HG02884 (cell line): Measurements from ENCODE around the gene BRD7.

ENCODE experiments used
- ATAC-seq: cut with Tn5 transposase; IDR thresholded peaks from one replicate; pipeline ENCODE4 v1.9.1; 2021; ENCODE audit warnings: mild to moderate bottlenecking, moderate library complexity; ENCODE audit not compliant: unreplicated experiment

Gene BRD7

DNA sequence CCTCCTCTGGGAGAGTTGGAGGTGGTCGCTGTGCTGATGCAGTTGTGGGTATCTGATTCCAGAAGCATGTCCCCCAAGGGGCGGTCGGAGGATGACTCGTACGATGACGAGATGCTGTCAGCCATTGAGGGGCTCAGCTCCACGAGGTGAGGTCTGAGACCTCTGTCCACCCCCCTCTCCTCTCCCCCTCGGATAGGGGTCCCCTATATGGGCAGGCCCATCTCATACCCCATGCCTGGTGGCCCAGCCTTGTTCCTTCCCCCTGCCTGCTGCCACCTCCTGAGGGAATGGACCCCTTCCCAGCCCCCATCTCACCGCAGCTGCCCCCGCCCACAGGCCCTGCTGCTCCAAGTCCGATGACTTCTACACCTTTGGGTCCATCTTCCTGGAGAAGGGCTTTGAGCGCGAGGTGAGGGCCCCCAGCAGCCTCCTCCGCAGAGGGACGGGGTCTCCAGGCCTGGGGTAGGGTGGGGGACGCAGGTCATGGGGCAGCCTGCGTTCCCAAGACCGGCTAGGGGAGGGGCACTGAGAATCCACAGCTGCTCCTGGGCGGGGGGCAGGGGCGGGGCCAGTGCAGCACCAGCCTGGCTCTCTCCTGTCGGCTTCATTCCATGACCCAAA is 63.2 kb downstream of the BRD7 start:
- no peak for ATAC-seq

DNA sequence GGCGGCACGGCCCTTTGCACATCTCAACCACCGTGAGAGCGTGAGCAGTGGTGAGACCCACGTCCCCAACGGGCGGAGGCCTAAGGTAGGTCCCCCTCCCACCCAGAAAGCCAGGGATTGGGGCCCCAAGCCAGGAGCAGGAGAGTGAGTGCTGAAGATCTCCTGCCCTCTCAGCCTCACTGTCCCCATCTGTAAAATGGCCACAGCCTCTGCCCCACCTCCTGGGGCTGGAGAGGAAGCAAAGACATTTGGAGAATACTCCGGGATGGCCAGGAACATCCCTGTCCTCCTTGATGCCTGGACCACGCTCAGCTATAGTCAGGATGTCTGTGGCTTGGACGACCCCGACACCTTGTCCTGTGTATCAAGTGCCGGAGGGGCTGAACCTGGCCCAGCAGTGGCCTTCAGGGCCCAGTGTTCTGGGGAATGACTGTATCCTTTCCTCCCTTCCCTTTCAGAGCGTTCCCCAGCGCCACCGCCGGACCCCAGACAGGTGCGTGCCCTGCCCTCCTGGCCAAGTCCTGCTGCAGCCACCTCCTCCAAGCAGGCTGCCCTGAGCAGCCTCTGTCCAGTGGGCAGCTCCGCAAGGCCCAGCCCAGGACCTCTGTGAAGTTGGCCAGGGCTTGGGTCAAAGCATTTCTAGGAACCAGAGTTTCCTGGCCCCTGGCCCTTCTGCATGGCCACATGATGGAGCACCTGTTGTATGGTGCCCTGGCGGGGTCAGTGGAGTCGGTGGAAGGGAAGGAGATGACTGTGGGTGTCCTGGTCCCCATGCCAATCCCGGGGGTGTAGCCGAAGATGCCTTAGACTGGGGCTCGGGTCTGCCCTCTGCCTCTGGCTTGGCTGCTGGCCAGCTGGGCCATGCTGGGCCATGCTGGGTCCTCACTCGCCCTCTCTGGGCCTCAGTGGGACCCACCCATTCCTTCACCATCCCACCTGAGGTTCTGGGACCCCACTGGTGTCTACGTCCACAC is 64.0 kb downstream of the BRD7 start:
- ATAC-seq: no peak

DNA sequence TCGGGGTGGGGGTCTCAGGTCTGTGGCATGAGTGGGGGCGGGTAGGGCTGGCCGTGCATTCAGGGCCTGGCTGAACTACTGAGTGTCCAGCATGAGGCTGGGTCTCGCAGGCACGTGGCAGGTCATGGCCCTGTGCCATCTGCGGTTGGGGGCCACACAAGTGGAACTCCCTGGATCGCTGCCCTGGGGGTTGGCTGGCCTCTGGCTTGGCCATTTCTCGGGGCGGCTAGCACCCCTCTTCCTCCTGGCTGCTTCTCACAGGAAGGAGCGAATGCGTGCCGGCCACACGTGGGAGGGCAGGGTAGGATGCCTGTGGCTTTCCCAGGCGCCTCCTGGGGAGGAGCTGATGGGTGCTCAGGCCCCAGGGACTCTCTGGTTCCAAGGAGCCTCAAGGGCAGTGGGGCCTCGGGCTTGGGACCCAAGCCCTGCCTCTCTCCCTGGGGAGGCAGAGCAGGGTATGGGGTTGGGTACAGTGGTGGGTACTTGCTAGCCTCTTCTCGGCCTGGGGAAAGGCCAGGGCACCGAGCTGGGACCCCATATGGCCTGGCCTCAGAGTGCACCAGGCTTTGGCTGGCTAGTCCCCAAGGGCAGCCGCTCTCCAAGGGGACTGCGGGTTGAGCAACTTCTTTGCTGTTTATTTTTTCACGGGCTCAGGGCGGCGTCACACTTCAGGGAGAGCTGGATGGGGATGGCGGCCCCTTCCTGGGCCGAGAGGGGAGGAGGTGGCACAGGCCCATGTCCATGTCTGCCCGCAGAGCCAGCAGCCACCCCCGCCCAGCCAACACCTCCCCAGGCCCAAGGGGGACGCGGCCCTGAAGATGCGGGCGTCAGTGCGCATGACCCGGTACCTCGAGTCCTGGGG is 65.0 kb downstream of the BRD7 start:
- ATAC-seq: no peak

DNA sequence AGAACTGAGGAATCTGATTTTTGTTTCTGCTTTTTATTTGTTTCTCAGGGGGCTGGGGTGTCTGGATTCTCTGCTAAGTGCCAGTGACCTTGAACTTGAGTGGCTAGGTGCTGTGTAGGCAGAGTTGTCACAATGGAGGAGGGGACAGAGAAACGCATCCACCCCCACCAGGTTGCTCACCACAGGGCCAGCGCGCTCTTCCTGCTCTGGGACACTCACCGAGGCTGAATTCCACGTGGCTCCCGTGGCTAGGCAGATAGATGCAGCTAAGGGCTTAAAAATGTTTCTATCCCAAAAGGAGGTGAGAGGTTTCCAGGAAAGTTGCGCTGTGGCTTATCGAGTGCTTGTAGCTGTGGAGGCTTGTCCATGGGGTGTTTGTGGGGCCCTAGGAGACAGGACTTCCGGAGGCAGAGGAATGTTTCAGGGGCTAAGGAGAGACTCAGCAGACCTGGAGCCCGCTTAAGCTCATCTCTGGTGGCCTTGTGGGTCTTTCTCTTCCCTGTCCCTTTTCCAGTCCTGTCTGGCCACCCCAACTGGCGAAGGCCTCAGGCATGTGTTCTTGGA is 65.7 kb downstream of the BRD7 start:
- no peak for ATAC-seq

DNA sequence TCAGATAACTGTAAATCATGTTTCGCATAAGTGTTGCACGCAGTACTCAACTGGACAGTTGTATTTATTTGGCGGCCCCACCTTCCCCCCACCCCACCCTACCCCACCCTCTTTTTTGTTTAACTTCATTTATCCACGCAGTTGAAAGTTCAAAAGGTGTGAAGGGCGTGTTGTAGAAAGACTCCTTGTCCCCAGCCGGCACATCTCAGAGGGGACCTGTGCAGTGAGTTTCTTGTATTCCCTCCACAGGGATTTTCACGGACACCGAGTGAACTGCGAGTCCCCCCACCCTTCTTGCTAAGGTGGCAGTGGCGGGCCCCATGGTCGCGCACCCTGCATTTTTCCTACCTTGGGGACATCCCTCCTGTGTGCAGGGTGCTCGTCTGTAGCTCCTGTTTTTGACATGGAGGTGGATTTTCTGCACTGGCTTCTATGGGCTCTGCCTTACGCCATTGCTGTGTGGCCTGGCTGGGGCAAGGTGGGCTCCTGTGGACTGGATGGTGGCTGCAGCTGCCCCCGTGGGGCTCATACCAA is 66.2 kb downstream of the BRD7 start:
- ATAC-seq: no peak

DNA sequence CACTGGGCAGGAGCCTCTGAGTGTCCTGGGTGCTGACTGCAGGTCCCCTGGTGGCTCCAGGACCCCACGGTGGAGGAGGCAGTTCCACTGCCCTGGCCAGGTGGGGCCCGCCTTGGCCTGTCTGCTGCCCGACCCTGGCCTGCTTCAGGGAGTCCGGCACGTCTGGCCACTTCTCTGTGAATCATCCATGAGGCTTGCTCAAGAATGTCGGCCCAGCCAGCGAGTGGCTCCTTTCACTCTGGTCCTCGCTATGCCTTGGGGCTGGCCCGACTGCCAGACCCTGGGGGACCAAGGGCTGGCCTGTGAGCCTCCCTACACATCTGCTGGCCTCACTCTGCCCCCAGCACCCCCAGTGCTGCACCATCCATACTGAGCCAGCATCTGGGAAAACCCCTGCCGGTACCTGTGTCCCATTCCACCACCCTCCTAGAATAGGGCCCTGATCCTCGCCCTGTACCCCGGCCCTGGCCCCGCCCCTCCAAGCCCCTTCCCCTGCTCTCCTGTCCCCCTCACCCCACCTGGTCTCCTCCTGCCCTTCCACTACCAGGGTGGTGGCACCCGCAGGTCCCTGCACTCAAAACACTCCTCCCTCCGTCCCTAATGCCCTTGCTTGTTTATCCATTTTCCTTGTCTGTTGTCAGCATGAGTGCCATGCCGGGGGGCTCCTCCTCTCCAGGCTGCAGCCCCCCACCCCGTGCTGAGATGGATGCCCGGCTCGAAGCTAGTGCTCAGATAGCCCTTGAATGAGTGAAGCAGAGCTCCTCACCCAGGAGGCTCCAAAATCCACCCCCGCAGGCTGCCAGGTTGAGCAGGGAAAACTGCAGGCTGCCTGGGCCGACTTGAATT is 66.9 kb downstream of the BRD7 start:
- ATAC-seq: no peak

DNA sequence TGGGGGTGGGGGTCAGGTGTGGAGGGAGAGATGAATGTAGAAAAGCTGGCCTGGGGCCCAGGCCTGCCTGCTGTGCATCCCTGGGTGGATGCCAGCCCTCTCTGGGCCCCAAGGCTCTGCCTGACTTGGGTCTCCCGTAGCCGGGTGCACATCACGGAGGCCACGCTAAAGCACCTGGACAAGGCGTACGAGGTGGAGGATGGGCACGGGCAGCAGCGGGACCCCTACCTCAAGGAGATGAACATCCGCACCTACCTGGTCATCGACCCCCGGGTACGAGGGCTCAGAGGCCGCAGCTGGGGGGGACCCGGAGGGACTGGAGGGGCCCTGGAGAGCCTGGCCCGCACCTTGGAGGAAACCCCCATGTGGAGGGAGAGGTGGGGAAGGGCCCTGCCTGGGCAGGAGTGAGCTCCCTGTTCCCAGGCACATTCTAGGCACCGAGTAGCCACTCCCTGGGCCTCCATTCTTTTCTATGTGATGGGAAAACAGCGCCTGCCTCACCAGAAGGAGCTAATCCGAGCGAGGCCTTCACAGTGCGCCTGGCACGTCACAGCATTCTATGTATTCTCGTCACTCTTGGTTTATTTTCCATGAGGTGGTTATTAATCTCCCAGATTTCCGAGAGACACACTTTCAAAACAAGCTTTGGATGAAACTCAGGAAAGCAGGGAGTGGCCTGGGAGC is 67.7 kb downstream of the BRD7 start:
- ATAC-seq: no peak

DNA sequence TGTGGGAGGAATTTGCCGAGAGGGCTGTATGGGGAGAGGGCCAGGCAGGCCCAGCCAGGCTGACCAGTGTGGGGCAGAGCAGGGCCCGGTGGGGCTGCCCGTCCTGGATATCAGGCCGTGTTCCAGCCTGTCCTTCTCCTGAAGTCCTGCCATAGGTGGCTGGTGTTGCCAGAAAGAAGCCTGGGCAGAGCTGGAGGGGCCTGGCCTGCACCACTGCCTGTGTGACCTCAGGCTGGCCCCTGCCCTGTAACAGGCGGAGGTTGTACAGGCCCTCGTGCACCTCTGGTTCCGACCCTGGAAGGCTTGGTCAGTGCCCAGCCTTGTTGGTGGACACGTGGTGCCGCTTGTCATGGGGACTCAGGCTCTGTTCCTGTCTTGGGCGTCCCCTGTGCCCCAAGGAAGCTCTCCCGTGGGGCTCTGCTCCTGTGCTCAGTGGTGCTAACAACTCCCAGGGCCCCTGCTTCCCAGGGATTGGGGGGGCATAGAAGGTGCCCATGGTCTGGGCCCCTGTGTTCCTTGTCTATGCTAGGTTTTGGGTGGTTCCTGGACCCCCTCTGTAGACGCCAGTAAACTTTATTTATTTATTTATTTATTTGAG is 69.2 kb downstream of the BRD7 start:
- ATAC-seq: no peak

DNA sequence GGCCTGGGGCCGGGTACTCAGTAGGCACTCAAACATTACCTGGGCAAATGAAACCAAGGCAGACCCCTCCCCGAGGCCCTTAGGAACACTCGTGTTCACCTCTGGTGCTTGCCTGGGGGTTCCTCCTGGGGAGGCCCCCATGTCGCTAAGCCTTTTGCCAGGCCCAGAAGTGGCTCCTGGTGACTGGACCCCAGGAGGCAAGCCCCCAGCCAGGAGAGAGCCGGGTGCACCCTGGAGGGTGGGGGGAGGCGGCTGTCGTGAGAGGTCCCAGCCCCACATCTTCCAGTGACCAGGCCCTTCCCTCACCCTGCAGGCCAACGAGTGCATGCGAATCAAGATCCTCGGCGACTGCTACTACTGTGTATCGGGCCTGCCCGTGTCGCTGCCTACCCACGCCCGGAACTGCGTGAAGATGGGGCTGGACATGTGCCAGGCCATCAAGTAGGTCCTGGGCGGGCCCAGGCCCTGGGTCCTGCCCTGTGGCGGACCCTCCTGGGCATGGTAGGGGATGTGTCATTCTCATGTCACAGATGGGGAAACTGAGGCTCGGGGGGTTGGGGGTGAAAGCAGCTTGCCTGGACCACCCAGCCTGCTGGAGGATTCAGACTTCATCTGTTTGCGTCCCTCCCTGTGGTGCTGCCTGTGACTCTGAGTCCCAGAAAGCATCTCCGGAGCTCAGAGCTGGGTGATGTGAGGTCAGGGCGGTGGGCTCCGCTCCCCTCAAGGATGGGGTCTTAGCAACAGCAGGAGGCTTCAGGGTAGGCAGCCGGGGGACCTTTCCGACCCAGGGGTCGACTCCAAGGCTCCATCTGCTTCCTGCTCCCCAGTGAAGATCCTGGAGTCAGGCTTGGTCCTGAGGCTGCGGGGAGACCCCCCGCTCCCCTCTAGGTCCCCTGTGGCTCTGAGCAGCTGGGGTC is 69.9 kb downstream of the BRD7 start:
- ATAC-seq: no peak

DNA sequence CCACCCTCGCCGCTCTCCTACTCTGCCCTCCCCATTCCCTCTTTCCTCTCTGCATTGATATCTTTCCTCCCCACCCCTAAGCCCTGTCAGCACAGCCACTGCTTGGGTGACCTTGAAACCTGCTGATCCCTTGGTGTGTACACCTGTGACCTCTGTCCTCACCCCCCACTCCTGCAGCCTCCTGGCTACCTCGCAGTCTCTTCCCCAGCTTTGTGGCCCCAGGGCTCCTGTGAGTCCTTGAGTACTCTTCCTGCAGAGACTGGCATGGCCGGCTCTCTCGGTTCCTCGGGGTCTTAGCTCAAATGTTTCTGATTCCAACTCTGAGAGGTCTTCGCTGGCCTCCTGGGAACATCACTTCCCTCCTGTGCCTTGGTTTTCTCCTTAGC is 70.7 kb downstream of the BRD7 start:
- no peak for ATAC-seq

DNA sequence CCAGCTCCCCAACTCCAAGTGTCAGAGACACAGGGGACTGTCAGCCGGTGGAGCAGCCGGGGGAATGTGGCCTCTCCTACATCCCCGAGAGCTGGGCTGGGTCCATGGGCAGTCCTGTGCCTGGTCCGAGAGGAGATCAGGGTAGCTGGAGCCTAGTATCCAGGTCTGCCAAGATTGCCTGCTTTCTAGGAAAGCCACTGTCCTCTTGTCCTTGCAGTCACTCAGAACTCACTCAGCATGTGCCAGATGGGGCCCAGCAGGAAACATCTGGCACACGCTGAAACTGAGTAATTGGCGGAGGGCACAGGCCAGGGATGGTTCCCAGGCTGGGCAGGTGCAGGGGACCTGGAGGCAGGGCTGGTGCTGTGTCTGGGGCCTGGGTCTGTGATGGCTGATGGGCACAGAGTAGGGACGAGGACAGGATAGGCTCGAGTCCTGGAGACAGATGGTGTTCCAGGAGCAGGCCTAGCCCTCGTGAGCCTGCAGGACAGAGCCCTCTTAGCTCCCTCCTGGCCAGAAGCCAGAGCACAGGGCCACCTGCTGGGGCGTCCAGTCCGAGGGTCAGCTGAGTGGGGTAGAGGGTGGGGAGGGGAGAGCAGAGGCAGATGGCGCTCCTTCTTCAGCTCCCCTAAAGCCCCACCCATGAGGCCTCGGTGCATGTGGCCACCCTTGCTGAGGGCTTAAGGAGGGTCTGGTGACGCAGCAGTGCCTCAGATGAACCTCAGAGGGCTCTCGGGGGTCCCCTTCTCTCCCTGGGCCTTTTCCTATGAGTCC is 71.3 kb downstream of the BRD7 start:
- ATAC-seq: no peak

DNA sequence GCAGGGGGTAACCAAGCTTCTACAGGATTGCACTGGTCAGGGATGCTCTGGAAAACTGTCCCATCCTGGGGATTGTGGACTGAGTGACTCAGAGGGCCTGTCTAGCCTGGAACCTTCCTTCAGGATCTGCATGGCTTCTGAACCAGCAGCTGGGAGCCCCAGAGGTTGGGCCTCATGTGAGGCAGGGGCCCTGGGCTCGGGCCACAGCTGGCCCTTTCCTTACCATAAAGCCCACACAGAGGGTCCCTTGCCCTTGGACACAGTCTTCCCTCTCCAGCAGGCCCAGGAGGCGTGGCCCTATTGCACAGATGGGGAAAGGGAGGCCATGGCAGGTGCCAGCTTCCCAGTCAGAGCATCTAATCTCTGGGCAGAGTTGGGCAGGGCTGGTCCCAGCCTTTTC is 72.0 kb downstream of the BRD7 start:
- ATAC-seq: no peak

DNA sequence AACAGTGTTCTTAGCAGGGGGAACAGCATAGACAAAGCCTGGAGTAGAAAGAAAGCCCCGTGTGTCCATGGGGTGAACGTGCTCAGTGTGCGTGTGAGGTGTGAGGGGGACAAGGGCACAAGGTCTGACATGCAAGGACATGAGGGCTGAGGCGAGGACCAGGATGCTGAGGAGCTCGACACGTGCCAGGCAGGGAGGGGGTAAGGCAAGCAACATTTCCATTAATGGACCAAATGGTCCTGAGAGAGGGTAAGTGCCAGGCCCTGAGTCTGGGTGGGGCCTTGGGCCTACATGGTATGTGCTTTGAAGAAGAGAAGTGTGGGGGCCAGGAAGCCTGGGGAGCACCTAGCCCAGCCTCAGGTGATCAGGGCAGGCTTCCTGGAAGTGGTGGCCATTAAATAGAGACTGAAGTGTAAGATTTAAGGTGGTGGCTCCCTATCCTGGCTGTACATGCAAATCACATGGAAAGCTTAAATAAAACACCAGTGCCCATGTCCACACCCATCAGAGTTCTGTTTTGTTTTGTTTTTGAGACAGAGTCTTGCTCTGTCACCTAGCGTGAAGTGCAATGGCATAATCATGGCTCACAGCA is 73.2 kb downstream of the BRD7 start:
- ATAC-seq: no peak

DNA sequence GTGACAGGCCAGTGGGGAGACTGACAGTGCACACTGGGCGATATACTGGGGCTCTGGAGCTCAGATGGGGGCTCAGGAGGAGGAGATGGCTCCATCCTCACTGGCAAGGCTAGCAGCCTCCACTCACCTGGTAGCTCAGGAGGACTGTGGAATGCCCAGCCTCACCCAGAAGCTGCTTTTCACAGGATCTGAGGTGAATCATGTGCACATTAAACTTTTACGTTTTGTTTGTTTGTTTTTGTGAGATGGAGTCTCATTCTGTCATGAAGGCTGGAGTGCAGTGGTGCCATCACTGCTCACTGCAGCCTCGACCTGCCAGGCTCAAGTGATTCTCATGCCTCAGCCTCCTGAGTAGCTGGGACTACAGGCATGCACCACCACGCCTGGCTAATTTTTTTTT is 73.8 kb downstream of the BRD7 start:
- no peak for ATAC-seq

DNA sequence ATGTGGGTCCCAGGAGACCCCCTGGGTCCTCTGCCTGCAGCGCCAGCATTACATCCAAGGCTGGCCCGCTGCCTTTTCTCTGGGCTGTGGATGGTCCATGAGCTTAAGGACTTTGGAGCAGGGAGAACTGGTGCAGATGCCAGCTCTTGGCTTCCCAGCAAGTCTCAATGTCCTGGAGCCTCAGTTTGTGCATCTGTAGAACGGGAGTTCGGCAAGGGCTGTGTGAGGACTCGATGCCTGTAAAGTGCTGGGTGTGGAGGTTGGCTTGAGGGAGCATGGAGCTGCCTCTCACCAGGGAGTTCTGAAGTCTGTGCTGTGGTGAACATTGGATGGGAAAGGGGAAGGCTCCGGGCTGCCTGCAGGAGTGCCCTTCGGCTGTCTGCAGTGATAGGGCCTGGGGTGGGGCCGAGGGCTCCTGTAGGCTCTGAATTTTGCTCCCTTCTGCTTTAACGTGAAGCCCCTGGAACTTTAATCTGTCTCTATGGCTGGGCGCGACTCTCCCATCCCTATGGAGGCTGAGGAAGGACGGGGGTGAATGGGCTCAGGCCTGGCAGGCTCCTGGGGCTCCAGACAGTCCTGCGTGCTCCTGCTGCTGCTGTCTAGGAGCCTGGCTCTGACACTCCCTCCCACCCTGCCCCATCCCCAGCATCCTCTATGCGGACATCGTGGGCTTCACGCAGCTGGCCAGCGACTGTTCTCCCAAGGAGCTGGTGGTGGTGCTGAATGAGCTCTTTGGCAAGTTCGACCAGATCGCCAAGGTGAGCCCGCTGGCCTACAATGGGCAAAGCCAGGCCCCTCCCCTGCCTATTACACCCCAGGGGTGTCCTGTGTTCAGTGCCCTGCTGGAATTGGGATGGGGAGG is 74.6 kb downstream of the BRD7 start:
- no peak for ATAC-seq
